ENCODE results near the gene TMEM92.

Gene TMEM92

GRCh38 chr17:50274142-50274896, at the start of gene TMEM92:
Gene TMEM92, plus strand, starts transcription at chr17:50274466. Its CDS starts 36 bp downstream, at chr17:50274502.
- FAIRE-seq, result no peak

GRCh38 chr17:50225701-50226240, 48.5 kb upstream of the TMEM92 start:
- no peak for DNase-seq (ENCODE audit: insufficient read length, low spot score)
- FAIRE-seq, result no peak

More at GRCh38 chr17:50274142-50274896, at the start of gene TMEM92:
- DNase-seq (ENCODE audit: insufficient read length, low spot score), result no peak

GRCh38 chr17:50234581-50234980, 39.7 kb upstream of the TMEM92 start:
- no peak for DNase-seq (ENCODE audit: insufficient read length, low spot score)
- no peak for FAIRE-seq

GRCh38 chr17:50237901-50238300, 36.4 kb upstream of the TMEM92 start:
- no peak for FAIRE-seq
- no peak for DNase-seq (ENCODE audit: insufficient read length, low spot score)

GRCh38 chr17:50238601-50239280, 35.5 kb upstream of the TMEM92 start:
- no peak for DNase-seq (ENCODE audit: insufficient read length, low spot score)
- FAIRE-seq, result peak; percentile 89

- FAIRE-seq (no peak), DNase-seq (ENCODE audit: insufficient read length, low spot score) (no peak)
These were observed 34.3 kb upstream of the TMEM92 start for GRCh38 chr17:50239937-50240336.

- no peak for DNase-seq (ENCODE audit: insufficient read length, low spot score)
These were observed 33.4 kb upstream of the TMEM92 start for GRCh38 chr17:50240851-50241250.

GRCh38 chr17:50241431-50241830, 32.8 kb upstream of the TMEM92 start:
- FAIRE-seq (no peak), DNase-seq (ENCODE audit: insufficient read length, low spot score) (no peak)

More at GRCh38 chr17:50240851-50241250, 33.4 kb upstream of the TMEM92 start:
- FAIRE-seq, result no peak

GRCh38 chr17:50244771-50245170, 29.5 kb upstream of the TMEM92 start:
- DNase-seq (ENCODE audit: insufficient read length, low spot score) (no peak), FAIRE-seq (peak; percentile 69)

- FAIRE-seq, result no peak
- DNase-seq (ENCODE audit: insufficient read length, low spot score), result no peak
These were observed 26.0 kb upstream of the TMEM92 start for GRCh38 chr17:50248255-50248654.

GRCh38 chr17:50252781-50253180, 21.5 kb upstream of the TMEM92 start:
- DNase-seq (ENCODE audit: insufficient read length, low spot score), result no peak
- no peak for FAIRE-seq

GRCh38 chr17:50255766-50256635, 18.3 kb upstream of the TMEM92 start:
- DNase-seq (ENCODE audit: insufficient read length, low spot score), result no peak
- FAIRE-seq, result peak; percentile 80

GRCh38 chr17:50256826-50257618, 17.2 kb upstream of the TMEM92 start:
- DNase-seq (ENCODE audit: insufficient read length, low spot score) (no peak), FAIRE-seq (no peak)

- DNase-seq (ENCODE audit: insufficient read length, low spot score), result no peak
- FAIRE-seq, result peak; percentile 16
These were observed 16.5 kb upstream of the TMEM92 start for GRCh38 chr17:50257676-50258224.

- DNase-seq (ENCODE audit: insufficient read length, low spot score), result no peak
- FAIRE-seq, result no peak
These were observed 15.4 kb upstream of the TMEM92 start for GRCh38 chr17:50258647-50259476.

GRCh38 chr17:50259477-50260324, 14.6 kb upstream of the TMEM92 start:
- FAIRE-seq, result peak; percentile 36
- no peak for DNase-seq (ENCODE audit: insufficient read length, low spot score)

GRCh38 chr17:50260501-50260911, 13.8 kb upstream of the TMEM92 start:
- DNase-seq (ENCODE audit: insufficient read length, low spot score), result no peak
- FAIRE-seq, result no peak

Measured in HTR-8/SVneo (cell line).